MCF 10A (cell line): ENCODE measurements around the gene ARMH2. TPM values are rescaled to one million over a fixed set of nuclear protein-coding genes. Genes with fewer than 3 reads are reported as not detected.

Experiments used
- BruUV-seq: library from RNA; stranded (reverse); fragments of 400-500 nt; replicated peaks from 2 replicates; lab custom pipeline; 2021; lab: Mats Ljungman, UMichigan
- CTCF ChIA-PET: fragments of 300-600 bp; sonication (Branson Sonifier 250); formaldehyde crosslinking; extraction: SDS; loops from one replicate; lab custom pipeline; 2021; ENCODE audit warnings: antibody characterized with exemption, inconsistent platforms; lab: Yijun Ruan, JAX
- POLR2A ChIA-PET: fragments of 300-600, 350-650 bp; sonication (Branson Sonifier 250); formaldehyde crosslinking; extraction: SDS; loops from one replicate; lab custom pipeline; 2020; ENCODE audit warnings: antibody characterized with exemption, inconsistent platforms; lab: Yijun Ruan, JAX
- DNase-seq: peaks from one replicate; pipeline ENCODE4 v3.0.0-alpha.2; 2018; ENCODE audit not compliant: unreplicated experiment
- H3K27ac Mint-ChIP-seq: one replicate; pipeline ENCODE4 v1.8.0; 2022; ENCODE audit warnings: mild to moderate bottlenecking, low read depth, mixed read lengths; ENCODE audit not compliant: unreplicated experiment
- H3K27me3 Mint-ChIP-seq: one replicate; pipeline ENCODE4 v1.8.0; 2022; ENCODE audit warnings: mixed read lengths; ENCODE audit not compliant: insufficient read depth, unreplicated experiment
- H3K36me3 Mint-ChIP-seq: one replicate; pipeline ENCODE4 v1.8.0; 2022; ENCODE audit warnings: mild to moderate bottlenecking, moderate library complexity, mixed read lengths; ENCODE audit not compliant: insufficient read depth, unreplicated experiment
- H3K4me1 Mint-ChIP-seq: one replicate; pipeline ENCODE4 v1.8.0; 2022; ENCODE audit warnings: mixed read lengths; ENCODE audit not compliant: insufficient read depth, unreplicated experiment
- H3K4me3 Mint-ChIP-seq: one replicate; pipeline ENCODE4 v1.8.0; 2022; ENCODE audit warnings: mild to moderate bottlenecking, moderate library complexity, mixed read lengths; ENCODE audit not compliant: unreplicated experiment
- H3K9me3 Mint-ChIP-seq: one replicate; pipeline ENCODE4 v1.8.0; 2022; ENCODE audit warnings: mixed read lengths; ENCODE audit not compliant: unreplicated experiment
- CTCF ChIP-seq: fragments of 200-600 bp; IDR thresholded peaks from one replicate; pipeline ENCODE4 v1.8.0; 2022; ENCODE audit warnings: antibody characterized with exemption, mild to moderate bottlenecking; ENCODE audit not compliant: unreplicated experiment
- intact Hi-C: fragments of 100-400 bp; cut with micrococcal nuclease; formaldehyde crosslinking; loops from 2 replicates; pipeline ENCODE4 v1.14.1; 2022
- total RNA-seq: library from RNA; stranded (reverse); gene quantifications from 2 replicates; pipeline ENCODE4 v1.2.3, GENCODE V29; 2022

Gene ARMH2
- total RNA-seq, 1 experiment from 2014 or later: not detected

GRCh38 chr6:24763578-24763977 lies 35.1 kb downstream of the ARMH2 start:
- intact Hi-C loops: no loop called here
- Mint-ChIP-seq H3K27me3 (no peaks in the 10 kb centered on the region), H3K9me3 (no peaks in the 10 kb centered on the region), H3K27ac (no peak overlapping the region), H3K4me1 (peaks cover 11% of the 10 kb centered on the region), H3K36me3 (no peaks in the 10 kb centered on the region), H3K4me3 (no peak overlapping the region)
- ChIA-PET POLR2A (interaction anchor here (0.7 to 5.3 kb wide), 4 partner anchors 20 to 256 kb away, joined by 3 to 25 read pairs (median 4); no protein-coding TSS in a partner anchor), CTCF (no interaction called here)
- BruUV-seq: no TSS peak
- TF ChIP-seq CTCF: no peak
- DNase-seq: no peak

GRCh38 chr6:24761851-24762250 lies 36.9 kb downstream of the ARMH2 start:
- peaks cover 11% of the 10 kb centered on the region for H3K4me1 Mint-ChIP-seq
- DNase-seq: no peak
- H3K27me3 Mint-ChIP-seq: no peaks in the 10 kb centered on the region
- H3K4me3 Mint-ChIP-seq: no peak overlapping the region
- POLR2A ChIA-PET: interaction anchor here (1.2 kb wide), 1 partner anchor 19 kb away, joined by 3 read pairs; no protein-coding TSS in a partner anchor
- no peaks in the 10 kb centered on the region for H3K9me3 Mint-ChIP-seq
- no peak overlapping the region for H3K27ac Mint-ChIP-seq
- CTCF ChIA-PET: interaction anchor here (0.7 to 1.2 kb wide), 2 partner anchors 13 to 21 kb away, joined by 4 to 5 read pairs; no protein-coding TSS in a partner anchor
- BruUV-seq: no TSS peak
- no peak for TF ChIP-seq CTCF
- H3K36me3 Mint-ChIP-seq: no peaks in the 10 kb centered on the region
- intact Hi-C loops: no loop called here

GRCh38 chr6:24761193-24761835 lies 37.4 kb downstream of the ARMH2 start:
- Mint-ChIP-seq H3K4me3 (no peak overlapping the region), H3K36me3 (no peaks in the 10 kb centered on the region), H3K9me3 (no peaks in the 10 kb centered on the region), H3K4me1 (peaks cover 11% of the 10 kb centered on the region), H3K27ac (no peak overlapping the region), H3K27me3 (no peaks in the 10 kb centered on the region)
- CTCF ChIA-PET: interaction anchor here (0.6 to 1.2 kb wide), 3 partner anchors 13 to 178 kb away, joined by 3 to 5 read pairs (median 4); no protein-coding TSS in a partner anchor
- TF ChIP-seq CTCF: no peak
- POLR2A ChIA-PET: interaction anchor here (1.2 kb wide), 1 partner anchor 18 kb away, joined by 3 read pairs; no protein-coding TSS in a partner anchor
- no peak for DNase-seq
- intact Hi-C loops: no loop called here
- BruUV-seq: no TSS peak

- POLR2A ChIA-PET: no interaction called here
- intact Hi-C loops: no loop called here
Measured at GRCh38 chr6:24760210-24760609, 38.5 kb downstream of the ARMH2 start.

More at GRCh38 chr6:24760210-24760609, 38.5 kb downstream of the ARMH2 start:
- CTCF ChIA-PET: interaction anchor here (1.5 to 2.7 kb wide), 2 partner anchors 17 to 180 kb away, joined by 5 to 7 read pairs; no protein-coding TSS in a partner anchor
- no TSS peak for BruUV-seq
- peaks cover 11% of the 10 kb centered on the region for H3K4me1 Mint-ChIP-seq
- H3K36me3 Mint-ChIP-seq: no peaks in the 10 kb centered on the region
- no peak overlapping the region for H3K4me3 Mint-ChIP-seq
- no peak for TF ChIP-seq CTCF
- no peak overlapping the region for H3K27ac Mint-ChIP-seq
- DNase-seq: no peak
- no peaks in the 10 kb centered on the region for H3K9me3 Mint-ChIP-seq
- no peaks in the 10 kb centered on the region for H3K27me3 Mint-ChIP-seq
